GM12878 (cell line): ENCODE measurements around the gene ATG12. TPM values are rescaled to one million over a fixed set of nuclear protein-coding genes. Genes with fewer than 3 reads are reported as not detected.

Experiments used
- ATAC-seq: fragments of 200-7000 bp; cut with Tn5 transposase; 3 replicates; pipeline ENCODE4 v1.9.1; 2020; ENCODE audit warnings: mild to moderate bottlenecking, moderate library complexity
- BruUV-seq: library from RNA; stranded (reverse); fragments of 400-500 nt; replicated peaks from 2 replicates; lab custom pipeline; 2021; lab: Mats Ljungman, UMichigan
- CTCF ChIA-PET: fragments of 300-600 bp; sonication (Branson Sonifier 250); formaldehyde crosslinking; extraction: SDS; loops from one replicate; lab custom pipeline; 2021; ENCODE audit warnings: inconsistent platforms; lab: Yijun Ruan, JAX
- POLR2A ChIA-PET: fragments of 350-600 bp; formaldehyde crosslinking; extraction: SDS; loops from one replicate; lab custom pipeline; 2021; ENCODE audit warnings: inconsistent platforms; lab: Charles Lee
- RAD21 ChIA-PET: fragments of 300-600 bp; sonication (Branson Sonifier 250); formaldehyde crosslinking; loops from one replicate; lab custom pipeline; 2023; ENCODE audit warnings: antibody characterized with exemption; ENCODE audit not compliant: unreplicated experiment; lab: Charles Lee
- SMC1A ChIA-PET: fragments of 300-600 bp; sonication (Branson Sonifier 250); formaldehyde crosslinking; loops from one replicate; lab custom pipeline; 2023; ENCODE audit not compliant: unreplicated experiment, uncharacterized antibody; lab: Charles Lee
- DNase-seq: peaks from one replicate; pipeline ENCODE4 v3.0.0-alpha.2; 2011; ENCODE audit warnings: low read depth, low spot score
- FAIRE-seq: peaks from 3 replicates; lab custom pipeline; 2011; peaks lifted over from hg19 to GRCh38; lab: Jason Lieb, UNC
- H2AFZ ChIP-seq: 2 replicates; pipeline ENCODE4 v1.6.0; 2011; ENCODE audit warnings: low read depth, low read length, control low read depth; ENCODE audit not compliant: control insufficient read depth
- H3K27ac ChIP-seq: 2 replicates; pipeline ENCODE4 v1.5.1; 2011; ENCODE audit warnings: control low read depth; ENCODE audit not compliant: control insufficient read depth, insufficient read depth
- H3K27me3 ChIP-seq, 2 experiments: replicated peaks in 1 of 2; 2 replicates each; pipeline versions ENCODE4 v1.6.0 to v1.6.1; 2011; ENCODE audit warnings: low read length in 1 of 2; ENCODE audit not compliant: control insufficient read depth in 2 of 2, insufficient read depth in 2 of 2
- H3K36me3 ChIP-seq, 2 experiments: 2 replicates each; pipeline ENCODE4 v1.5.1; 2011; ENCODE audit warnings: low read length in 1 of 2; ENCODE audit not compliant: control insufficient read depth in 2 of 2, insufficient read depth in 2 of 2
- H3K4me1 ChIP-seq: 2 replicates; pipeline ENCODE4 v1.6.1; 2011; ENCODE audit warnings: mild to moderate bottlenecking, low read length, moderate library complexity, mixed read lengths; ENCODE audit not compliant: control insufficient read depth, insufficient read depth
- H3K4me2 ChIP-seq: 2 replicates; pipeline ENCODE4 v1.6.0; 2011; ENCODE audit warnings: control low read depth; ENCODE audit not compliant: control insufficient read depth, insufficient read depth
- H3K4me3 ChIP-seq: fragments of 200-600 bp; sonication (generic); 2 replicates; pipeline ENCODE4 v1.5.1; 2016
- H3K79me2 ChIP-seq: 2 replicates; pipeline ENCODE4 v1.6.0; 2011; ENCODE audit warnings: low read length; ENCODE audit not compliant: control insufficient read depth, insufficient read depth
- H3K9ac ChIP-seq: 2 replicates; pipeline ENCODE4 v1.8.0; 2011; ENCODE audit warnings: low read length, control low read depth, mixed read lengths; ENCODE audit not compliant: control insufficient read depth, insufficient read depth
- H3K9me3 ChIP-seq: replicated peaks from 3 replicates; pipeline ENCODE4 v1.5.1; 2011; ENCODE audit warnings: mild to moderate bottlenecking, low read length; ENCODE audit not compliant: control insufficient read depth, insufficient read depth
- H4K20me1 ChIP-seq: 2 replicates; pipeline ENCODE4 v1.6.0; 2011; ENCODE audit not compliant: control insufficient read depth, insufficient read depth
- ATF7 ChIP-seq: fragments of 450-650 bp; IDR thresholded peaks from 2 replicates; pipeline ENCODE4 v1.6.1; 2016; ENCODE audit warnings: low read depth, mild to moderate bottlenecking
- E4F1 ChIP-seq: fragments of 450-650 bp; IDR thresholded peaks from 2 replicates; pipeline ENCODE4 v1.6.1; 2018; ENCODE audit warnings: borderline replicate concordance, mild to moderate bottlenecking; ENCODE audit not compliant: partially characterized antibody
- EED ChIP-seq: sonication (generic); IDR thresholded peaks from 2 replicates; pipeline ENCODE4 v1.6.1; 2016; ENCODE audit warnings: antibody characterized with exemption, low read depth
- EGR1 ChIP-seq, 2 experiments: IDR thresholded peaks; 1 replicate in 1 of 2; 2 replicates in 1 of 2; pipeline ENCODE4 v1.6.1; 2011 to 2012; ENCODE audit warnings: low read depth in 2 of 2, low read length in 2 of 2, borderline replicate concordance in 1 of 2, mild to moderate bottlenecking in 1 of 2, moderate library complexity in 1 of 2
- IKZF2 ChIP-seq, 2 experiments: fragments of 450-650 bp; IDR thresholded peaks; 2 replicates each; pipeline ENCODE4 v1.6.1; 2017; ENCODE audit warnings: mild to moderate bottlenecking in 2 of 2, moderate library complexity in 2 of 2
- IRF4 ChIP-seq: IDR thresholded peaks from 2 replicates; pipeline ENCODE4 v1.6.1; 2011; ENCODE audit warnings: low read depth, low read length
- JUNB ChIP-seq: IDR thresholded peaks from 2 replicates; pipeline ENCODE4 v1.6.1; 2016; ENCODE audit warnings: antibody characterized with exemption, mild to moderate bottlenecking
- LARP7 ChIP-seq: fragments of 450-650 bp; IDR thresholded peaks from 2 replicates; pipeline ENCODE4 v1.6.1; 2017; ENCODE audit warnings: mild to moderate bottlenecking
- MAX ChIP-seq: IDR thresholded peaks from 2 replicates; pipeline ENCODE4 v1.6.1; 2012; ENCODE audit warnings: low read depth, low read length, improper control_type of control experiment
- MTA2 ChIP-seq: fragments of 450-650 bp; IDR thresholded peaks from 2 replicates; pipeline ENCODE4 v1.6.1; 2016; ENCODE audit warnings: low read depth, mild to moderate bottlenecking, moderate library complexity
- NFIC ChIP-seq: IDR thresholded peaks from 2 replicates; pipeline ENCODE4 v1.6.1; 2012; ENCODE audit warnings: low read depth, mild to moderate bottlenecking, inconsistent platforms, low read length, moderate library complexity
- NR2C2 ChIP-seq: IDR thresholded peaks from 2 replicates; pipeline ENCODE4 v1.6.1; 2011; ENCODE audit warnings: borderline replicate concordance, low read depth; ENCODE audit not compliant: control insufficient read depth, insufficient read length
- PRDM15 ChIP-seq: fragments of 450-650 bp; formaldehyde crosslinking; IDR thresholded peaks from 2 replicates; pipeline ENCODE4 v1.4.0; 2020; ENCODE audit warnings: mild to moderate bottlenecking, moderate library complexity
- RB1 ChIP-seq: fragments of 450-650 bp; formaldehyde crosslinking; IDR thresholded peaks from 2 replicates; pipeline ENCODE4 v1.6.1; 2017; ENCODE audit warnings: mild to moderate bottlenecking, borderline replicate concordance
- RBBP5 ChIP-seq: fragments of 200-600 bp; sonication (generic); conservative IDR thresholded peaks from 2 replicates; pipeline ENCODE4 v1.6.1; 2016
- SREBF2 ChIP-seq: IDR thresholded peaks from 2 replicates; pipeline ENCODE4 v1.6.1; 2012; ENCODE audit warnings: mild to moderate bottlenecking, low read length
- USF1 ChIP-seq: IDR thresholded peaks from 2 replicates; pipeline ENCODE4 v1.6.1; 2011; ENCODE audit warnings: borderline replicate concordance, low read depth, mild to moderate bottlenecking, moderate library complexity, mixed read lengths, low read length; ENCODE audit not compliant: insufficient read depth; ENCODE audit errors: extremely low read length
- YBX1 ChIP-seq: fragments of 450-650 bp; IDR thresholded peaks from 2 replicates; pipeline ENCODE4 v1.6.1; 2016; ENCODE audit warnings: antibody characterized with exemption
- WGBS: methylation state at CpG from one replicate; pipeline ENCODE4 v1.1.6; 2016; ENCODE audit warnings: low lambda C conversion rate; ENCODE audit not compliant: insufficient replicate concordance, insufficient coverage; ENCODE audit errors: missing lambda C conversion rate; 5-methylcytosine and 5-hydroxymethylcytosine counted together
- in situ Hi-C: fragments of 300-500 bp; cut with MboI; formaldehyde crosslinking; loops from 9 replicates; pipeline ENCODE4 v1.14.3; 2018; ENCODE audit warnings: mixed read lengths
- intact Hi-C: fragments of 100-400 bp; cut with micrococcal nuclease; formaldehyde crosslinking; loops from one replicate; pipeline ENCODE4 v1.14.2; 2022; ENCODE audit not compliant: unreplicated experiment
- polyA plus RNA-seq, 11 experiments: library from polyadenylated mRNA; depleted of rRNA in 4 of 11; unstranded in 6 of 11; stranded (reverse) in 5 of 11; fragments of >200 nt; fragmentation: Nextera tagmentation in 4 of 11; fragmentation: Illumina TruSeq in 1 of 11; extraction: Ambion mirVana in 4 of 11; extraction: Trizol in 1 of 11; gene quantifications; 1 replicate in 1 of 11; 2 replicates in 10 of 11; pipeline versions ENCODE4 v1.2.1 to v1.2.3, GENCODE V29; 2011 to 2016; ENCODE audit warnings: inconsistent platforms in 2 of 11, missing spikeins in 2 of 11, low read depth in 1 of 11
- total RNA-seq, 4 experiments: library from RNA; depleted of rRNA in 3 of 4; stranded (reverse); fragments of >200 nt in 3 of 4; fragmentation: Illumina TruSeq in 1 of 4; extraction: Trizol in 1 of 4; gene quantifications; 2 replicates each; pipeline versions ENCODE4 v1.2.1 to v1.2.3, GENCODE V29; 2013 to 2021

Gene ATG12
- total and polyA plus RNA-seq, 10 of the 15 experiments (the other 5 are each of a cell fraction or from before 2014, with no cell fraction given): 23.2 to 92.0 (median 58.6) TPM

- no peak overlapping the region for H2AFZ ChIP-seq
- ChIA-PET POLR2A (no interaction called here), SMC1A (interaction anchor here (1.0 kb wide), 1 partner anchor 9 kb away, joined by 4 read pairs; no protein-coding TSS in a partner anchor), RAD21 (no interaction called here), CTCF (interaction anchor here (0.8 kb wide), 1 partner anchor 180 kb away, joined by 3 read pairs; no protein-coding TSS in a partner anchor)
- H4K20me1 ChIP-seq: no peaks in the 10 kb centered on the region
- FAIRE-seq (no peak), DNase-seq (no peak), ATAC-seq (no peak)
- in situ Hi-C loops: loop anchor here (25.0 kb wide), 1 partner anchor 232 kb away; no protein-coding TSS in a partner anchor
- no peaks in the 10 kb centered on the region for H3K27me3 ChIP-seq
- no peak overlapping the region for H3K9ac ChIP-seq
- BruUV-seq: no TSS peak
- WGBS: 97% methylated on average over 3 of the region's 5 CpGs
- no peak overlapping the region for H3K4me3 ChIP-seq
- peaks cover 0 to 13% of the 10 kb centered on the region in 2 experiments; a peak in 3 of 4 replicates for H3K36me3 ChIP-seq
- intact Hi-C loops: loop anchor here (5.0 kb wide), 1 partner anchor 518 kb away; no protein-coding TSS in a partner anchor
- H3K27ac ChIP-seq: no peak overlapping the region
- no peaks in the 10 kb centered on the region; the same call in 2 of the 3 replicates for H3K9me3 ChIP-seq
- no peaks in the 10 kb centered on the region for H3K4me1 ChIP-seq
- no peaks in the 10 kb centered on the region for H3K79me2 ChIP-seq
- no peak overlapping the region for H3K4me2 ChIP-seq
- no peak for TF ChIP-seq NR2C2
- TF ChIP-seq RBBP5: no peak
- TF ChIP-seq MAX: no peak
- no peak for TF ChIP-seq SREBF2
- TF ChIP-seq EED: no peak
- TF ChIP-seq JUNB: no peak
- TF ChIP-seq MTA2: no peak
- TF ChIP-seq PRDM15 (CRISPR knock-in tag): no peak
- no peak for TF ChIP-seq ATF7
- no peak for TF ChIP-seq NFIC
- TF ChIP-seq EGR1 (IDR thresholded peaks at IDR 0.05; ENCODE audit: borderline replicate concordance in 1 of 2, low read depth in 2 of 2, low read length in 2 of 2): no peak
- TF ChIP-seq YBX1: no peak
- TF ChIP-seq IKZF2 (IDR thresholded peaks at IDR 0.05): no peak
- no peak for TF ChIP-seq IRF4
- no peak for TF ChIP-seq E4F1
- TF ChIP-seq RB1: no peak
- TF ChIP-seq LARP7: no peak
- no peak for TF ChIP-seq USF1
These were observed 11.5 kb downstream of the ATG12 start for GRCh38 chr5:115829913-115830312.
